RWPE1 (cell line): ENCODE results near the gene LMAN2.

Source experiments
- CTCF ChIA-PET: fragments of 350-600 bp; sonication (Branson Sonifier 250); formaldehyde crosslinking; extraction: SDS; loops from one replicate; lab custom pipeline; 2021; lab: Yijun Ruan, JAX
- POLR2A ChIA-PET: fragments of 400-600 bp; formaldehyde crosslinking; extraction: SDS; loops from one replicate; lab custom pipeline; 2020; ENCODE audit warnings: antibody characterized with exemption; ENCODE audit not compliant: low non-redundant PET; lab: Yijun Ruan, JAX
- DNase-seq: peaks from one replicate; pipeline ENCODE4 v3.0.0; 2012; ENCODE audit warnings: low spot score
- H3K27ac ChIP-seq: fragments of 450-650 bp; 2 replicates; pipeline ENCODE4 v1.5.1; 2017
- CTCF ChIP-seq: fragments of 450-650 bp; conservative IDR thresholded peaks from 2 replicates; pipeline ENCODE4 v1.5.1; 2017; ENCODE audit warnings: low read depth, mild to moderate bottlenecking

LMAN2 gene

GRCh38 chr5:177291735-177292134 is 59.7 kb downstream of the LMAN2 start:
- no peak for DNase-seq
- CTCF ChIA-PET: no interaction called here
- POLR2A ChIA-PET: no interaction called here
- H3K27ac ChIP-seq: no peak overlapping the region
- no peak for TF ChIP-seq CTCF

- ChIA-PET POLR2A (no interaction called here), CTCF (interaction anchor here (0.8 kb wide), 1 partner anchor 27 kb away, joined by 3 read pairs; no protein-coding TSS in a partner anchor)
- DNase-seq: no peak
- H3K27ac ChIP-seq: no peak overlapping the region
- TF ChIP-seq CTCF: no peak
Measured at GRCh38 chr5:177290816-177291596, 60.5 kb downstream of the LMAN2 start.

GRCh38 chr5:177288191-177288590 is 63.3 kb downstream of the LMAN2 start:
- POLR2A ChIA-PET: no interaction called here
- DNase-seq: no peak
- CTCF ChIA-PET: no interaction called here
- H3K27ac ChIP-seq: no peak overlapping the region
- TF ChIP-seq CTCF: no peak
